Keratinocyte (primary cell): ENCODE data around the gene ADRB2. TPM values are rescaled to one million over a fixed set of nuclear protein-coding genes. Genes with fewer than 3 reads are reported as not detected.

Source experiments
- DNase-seq: peaks from one replicate; pipeline ENCODE4 v3.0.0-alpha.2; 2011; ENCODE audit warnings: low read depth, missing footprints, low spot score
- FAIRE-seq: peaks from 2 replicates; lab custom pipeline; 2011; peaks lifted over from hg19 to GRCh38; lab: Jason Lieb, UNC
- H2AFZ ChIP-seq: 2 replicates; pipeline ENCODE4 v1.6.0; 2012; ENCODE audit warnings: low read length, control low read depth, inconsistent platforms; ENCODE audit not compliant: control insufficient read depth
- H3K27ac ChIP-seq: 2 replicates; pipeline ENCODE4 v1.5.1; 2011; ENCODE audit warnings: low read length; ENCODE audit not compliant: control insufficient read depth, insufficient read depth
- H3K27me3 ChIP-seq: 3 replicates; pipeline ENCODE4 v1.6.0; 2011; ENCODE audit warnings: low read length; ENCODE audit not compliant: control insufficient read depth, insufficient read depth; ENCODE audit errors: extremely low read depth
- H3K36me3 ChIP-seq, 2 experiments: 2 replicates in 1 of 2; 3 replicates in 1 of 2; pipeline ENCODE4 v1.5.1; 2011; ENCODE audit warnings: low read length in 2 of 2, mild to moderate bottlenecking in 1 of 2; ENCODE audit not compliant: control insufficient read depth in 2 of 2, insufficient read depth in 2 of 2; ENCODE audit errors: extremely low read depth in 1 of 2
- H3K4me1 ChIP-seq: 3 replicates; pipeline ENCODE4 v1.5.1; 2011; ENCODE audit warnings: low read length; ENCODE audit not compliant: control insufficient read depth, insufficient read depth; ENCODE audit errors: extremely low read depth
- H3K4me2 ChIP-seq: 3 replicates; pipeline ENCODE4 v1.6.0; 2011; ENCODE audit warnings: low read depth, low read length; ENCODE audit not compliant: control insufficient read depth, insufficient read depth; ENCODE audit errors: extremely low read depth
- H3K4me3 ChIP-seq, 3 experiments: fragments of 200-600 bp in 1 of 3; sonication (generic) in 1 of 3; 2 replicates in 2 of 3; 3 replicates in 1 of 3; pipeline ENCODE4 v1.5.1; 2011 to 2016; ENCODE audit warnings: low read length in 3 of 3, mild to moderate bottlenecking in 3 of 3, control low read depth in 2 of 3, inconsistent platforms in 1 of 3, low read depth in 1 of 3, mixed read lengths in 1 of 3, mixed run types in 1 of 3, moderate library complexity in 1 of 3; ENCODE audit not compliant: control insufficient read depth in 2 of 3, insufficient read depth in 2 of 3; ENCODE audit errors: extremely low read depth in 1 of 3
- H3K79me2 ChIP-seq: 2 replicates; pipeline ENCODE4 v1.6.0; 2012; ENCODE audit warnings: low read length; ENCODE audit not compliant: control insufficient read depth, insufficient read depth
- H3K9ac ChIP-seq: 3 replicates; pipeline ENCODE4 v1.6.0; 2011; ENCODE audit warnings: low read length; ENCODE audit not compliant: control insufficient read depth, insufficient read depth; ENCODE audit errors: extremely low read depth
- H3K9me1 ChIP-seq: 3 replicates; pipeline ENCODE4 v1.6.0; 2011; ENCODE audit warnings: low read length; ENCODE audit not compliant: control insufficient read depth, insufficient read depth; ENCODE audit errors: extremely low read depth
- H3K9me3 ChIP-seq: 2 replicates; pipeline ENCODE4 v1.5.1; 2012; ENCODE audit warnings: low read depth, low read length; ENCODE audit not compliant: control insufficient read depth
- H4K20me1 ChIP-seq: 3 replicates; pipeline ENCODE4 v1.6.0; 2011; ENCODE audit warnings: low read length; ENCODE audit not compliant: control insufficient read depth, insufficient read depth; ENCODE audit errors: extremely low read depth
- CTCF ChIP-seq, 3 experiments: IDR thresholded peaks in 1 of 3; conservative IDR thresholded peaks in 1 of 3; optimal IDR thresholded peaks in 1 of 3; 2 replicates in 2 of 3; 3 replicates in 1 of 3; pipeline versions ENCODE3 to v1.5.1; 2011; ENCODE audit warnings: low read length in 3 of 3, mild to moderate bottlenecking in 3 of 3, moderate library complexity in 2 of 3, control low read depth in 1 of 3, inconsistent platforms in 1 of 3; ENCODE audit not compliant: insufficient read depth in 2 of 3; ENCODE audit errors: extremely low read depth in 1 of 3
- EZH2 ChIP-seq: IDR thresholded peaks from one replicate; pipeline ENCODE4 v1.6.1; 2012; ENCODE audit warnings: inconsistent platforms, mild to moderate bottlenecking, low read length, moderate library complexity
- dilution Hi-C: fragments of 300-500 bp; cut with MboI; formaldehyde crosslinking; loops from one replicate; pipeline ENCODE4 v1.7.0; 2020; ENCODE audit warnings: low sequenced_read_pairs; ENCODE audit not compliant: extremely low pct_ligation_motif_present
- polyA plus RNA-seq, 5 experiments: library from polyadenylated mRNA; depleted of rRNA in 3 of 5; stranded (reverse) in 3 of 5; stranded (forward) in 1 of 5; unstranded in 1 of 5; fragments of >200 nt; gene quantifications; 1 replicate in 1 of 5; 2 replicates in 3 of 5; 3 replicates in 1 of 5; pipeline versions ENCODE4 v1.2.1 to v1.2.3, GENCODE V29; 2011 to 2012; ENCODE audit warnings: missing spikeins in 2 of 5, low read depth in 1 of 5, low replicate concordance in 1 of 5

The ADRB2 gene
- polyA plus RNA-seq, 1 donor (not counting 4 experiments of a cell fraction or from before 2014, with no cell fraction given): 39.7 TPM

DNA sequence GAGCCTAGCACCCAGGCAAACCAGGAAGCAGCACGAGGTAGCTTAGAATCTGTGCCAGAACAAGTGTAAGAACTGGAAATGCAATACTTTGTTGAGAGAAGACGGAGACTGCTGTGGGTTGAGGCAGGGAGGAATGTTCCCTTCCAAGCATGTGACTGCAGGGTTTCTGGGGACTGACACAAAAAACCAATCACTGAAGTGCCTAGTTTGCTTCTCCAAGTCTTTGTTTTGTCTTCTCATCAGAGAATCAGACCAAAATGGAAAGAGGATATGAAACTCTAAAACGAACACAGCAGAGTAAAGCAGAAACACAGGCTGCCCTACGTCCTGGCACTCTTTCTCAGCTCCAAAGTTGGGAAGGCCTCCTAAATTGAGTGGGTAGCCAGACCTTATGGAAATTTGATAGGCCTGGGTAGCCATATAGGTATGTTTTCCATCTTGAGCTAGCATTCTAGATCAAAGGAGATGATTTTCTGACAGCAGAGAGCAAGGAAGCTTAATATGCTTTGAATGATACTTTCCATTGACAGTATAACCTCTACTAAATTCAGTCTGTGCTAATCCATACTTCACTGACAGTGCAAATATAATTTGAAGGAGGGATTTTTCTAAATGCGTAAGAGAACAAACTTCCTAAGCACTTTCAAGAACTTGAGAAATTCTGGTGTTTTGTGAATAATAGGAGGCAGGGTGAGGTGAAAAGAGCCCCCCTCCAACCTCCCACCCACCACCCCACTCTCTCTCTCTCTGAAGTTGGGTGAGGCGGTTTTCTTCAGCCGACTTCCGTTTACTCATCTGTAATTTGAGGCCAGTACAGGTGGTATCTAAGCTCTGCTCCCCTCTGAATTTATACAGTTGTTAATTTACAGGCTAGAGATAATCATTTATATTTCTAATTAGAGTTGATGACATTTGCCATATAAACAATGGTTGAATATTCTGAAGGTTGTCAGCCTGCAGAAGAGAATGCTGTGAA lies 5.5 kb downstream of the ADRB2 start:
- DNase-seq (no peak), FAIRE-seq (no peak)
- Histone ChIP-seq H3K4me2 (peak overlapping the region; percentile 82), H3K9me3 (no peaks in the 10 kb centered on the region), H4K20me1 (peaks cover 42% of the 10 kb centered on the region), H2AFZ (no peak overlapping the region), H3K9me1 (no peaks in the 10 kb centered on the region), H3K9ac (peak overlapping the region; percentile 45), H3K27me3 (no peaks in the 10 kb centered on the region), H3K4me1 (peaks cover 21% of the 10 kb centered on the region), H3K79me2 (peaks cover 92% of the 10 kb centered on the region), H3K27ac (no peak overlapping the region), H3K36me3 (peaks cover 11 to 27% of the 10 kb centered on the region in 2 experiments), H3K4me3 (peak overlapping the region; percentile 1 to 99 (median 83))
- dilution Hi-C loops: no loop called here
- TF ChIP-seq CTCF (optimal IDR thresholded peaks at IDR 0.05 in 1 of 3, IDR thresholded peaks at IDR 0.05 in 1 of 3, conservative IDR thresholded peaks at IDR 0.05 in 1 of 3; ENCODE audit: extremely low read depth in 1 of 3, insufficient read depth in 2 of 3, low read length in 3 of 3): no peak
- no peak for TF ChIP-seq EZH2

DNA sequence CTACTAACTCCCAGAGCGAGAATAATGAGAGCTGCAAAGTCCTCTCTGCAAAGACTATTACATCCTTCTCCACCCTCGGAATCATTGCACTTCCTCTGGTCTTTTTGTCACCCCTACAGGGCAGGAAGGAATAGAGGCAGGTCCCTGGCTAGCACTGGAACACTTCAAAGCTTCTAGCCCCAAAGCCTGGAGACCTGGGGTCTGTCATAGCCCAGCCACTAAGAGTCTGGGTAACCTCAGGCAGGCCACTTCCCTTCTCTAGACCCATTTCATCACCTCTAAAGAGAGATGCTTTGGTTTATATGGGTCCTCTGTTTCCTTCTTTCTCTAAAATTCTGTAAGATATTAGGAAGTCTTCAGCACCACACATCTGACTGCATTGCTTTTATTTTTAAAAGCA lies 6.7 kb downstream of the ADRB2 start:
- no peak for DNase-seq
- H4K20me1 ChIP-seq: peaks cover 32% of the 10 kb centered on the region
- FAIRE-seq: no peak
- H3K27me3 ChIP-seq: no peaks in the 10 kb centered on the region
- H3K9ac ChIP-seq: no peak overlapping the region
- TF ChIP-seq EZH2 (no peak), CTCF (optimal IDR thresholded peaks at IDR 0.05 in 1 of 3, IDR thresholded peaks at IDR 0.05 in 1 of 3, conservative IDR thresholded peaks at IDR 0.05 in 1 of 3; ENCODE audit: extremely low read depth in 1 of 3, insufficient read depth in 2 of 3, low read length in 3 of 3) (no peak)
- peaks cover 11 to 28% of the 10 kb centered on the region in 2 experiments for H3K36me3 ChIP-seq
- H3K4me3 ChIP-seq: no peak overlapping the region
- dilution Hi-C loops: no loop called here
- no peaks in the 10 kb centered on the region for H3K9me1 ChIP-seq
- H3K4me1 ChIP-seq: peaks cover 21% of the 10 kb centered on the region
- H3K79me2 ChIP-seq: peaks cover 82% of the 10 kb centered on the region
- peak overlapping the region; percentile 82 for H3K4me2 ChIP-seq
- H3K27ac ChIP-seq: no peak overlapping the region
- H2AFZ ChIP-seq: no peak overlapping the region
- H3K9me3 ChIP-seq: no peaks in the 10 kb centered on the region
